ENCODE data around the gene RNF126. TPM values are rescaled to one million over a fixed set of nuclear protein-coding genes. Genes with fewer than 3 reads are reported as not detected.
A peak's percentile ranks its signal among the peaks of the same experiment; 100 is the strongest.
"Not testable (repeated sequence)": the region's sequence is repeated elsewhere in the genome, so short reads cannot be mapped to it uniquely, and the experiment has no call there.

The RNF126 gene
- total and polyA plus RNA-seq, 2 experiments from 2014 or later: 78.5 to 88.7 TPM

GRCh38 chr19:676339-677105 lies 13.5 kb upstream of the RNF126 start, which contains the start of gene FSTL3:
Gene FSTL3, plus strand, starts transcription at chr19:676392. Its CDS starts 32 bp downstream, at chr19:676424.
- peaks cover 7% of the 10 kb centered on the region for H3K4me1 ChIP-seq (ENCODE audit: low read depth)
- no peaks in the 10 kb centered on the region for H3K9me3 ChIP-seq (ENCODE audit: low read depth)
- no peaks in the 10 kb centered on the region for H3K36me3 ChIP-seq
- no peak within 1 kb of the TSS for H3K27ac ChIP-seq
- no peaks in the 10 kb centered on the region for H3K27me3 ChIP-seq
- no peak for TF ChIP-seq CTCF (IDR thresholded peaks at IDR 0.05; ENCODE audit: low read depth, low read length)
- DNase-seq (ENCODE audit: low read depth in 1 of 2, low spot score in 1 of 2): peak; percentile 33 to 36
- peak within 1 kb of the TSS; percentile 31 for H3K4me3 ChIP-seq

- H3K27ac ChIP-seq: no peak overlapping the region
- H3K27me3 ChIP-seq: no peaks in the 10 kb centered on the region
- TF ChIP-seq CTCF (IDR thresholded peaks at IDR 0.05; ENCODE audit: low read depth, low read length): no peak
- no peaks in the 10 kb centered on the region for H3K36me3 ChIP-seq
- H3K4me1 ChIP-seq (ENCODE audit: low read depth): peaks cover 7% of the 10 kb centered on the region
- H3K9me3 ChIP-seq (ENCODE audit: low read depth): no peaks in the 10 kb centered on the region
- no peak overlapping the region for H3K4me3 ChIP-seq
- no peak for DNase-seq (ENCODE audit: low read depth in 1 of 2, low spot score in 1 of 2)
These were observed 13.0 kb upstream of the RNF126 start for GRCh38 chr19:676007-676338.

GRCh38 chr19:674282-675151 lies 11.5 kb upstream of the RNF126 start:
- H3K9me3 ChIP-seq (ENCODE audit: low read depth): no peaks in the 10 kb centered on the region

GRCh38 chr19:670609-671075 lies 7.6 kb upstream of the RNF126 start:
- H3K36me3 ChIP-seq: no peaks in the 10 kb centered on the region
- H3K4me3 ChIP-seq: no peak overlapping the region
- H3K4me1 ChIP-seq (ENCODE audit: low read depth): peaks cover 4% of the 10 kb centered on the region
- H3K27me3 ChIP-seq: no peaks in the 10 kb centered on the region
- no peaks in the 10 kb centered on the region for H3K9me3 ChIP-seq (ENCODE audit: low read depth)
- TF ChIP-seq CTCF (IDR thresholded peaks at IDR 0.05; ENCODE audit: low read depth, low read length): peak; percentile 4
- no peak for DNase-seq (ENCODE audit: low read depth in 1 of 2, low spot score in 1 of 2)
- no peak overlapping the region for H3K27ac ChIP-seq

More at GRCh38 chr19:674282-675151, 11.5 kb upstream of the RNF126 start:
- no peaks in the 10 kb centered on the region for H3K36me3 ChIP-seq
- no peak for DNase-seq (ENCODE audit: low read depth in 1 of 2, low spot score in 1 of 2)
- no peak overlapping the region for H3K4me3 ChIP-seq
- H3K27ac ChIP-seq: no peak overlapping the region
- peaks cover 7% of the 10 kb centered on the region for H3K4me1 ChIP-seq (ENCODE audit: low read depth)
- H3K27me3 ChIP-seq: no peaks in the 10 kb centered on the region
- no peak for TF ChIP-seq CTCF (IDR thresholded peaks at IDR 0.05; ENCODE audit: low read depth, low read length)

- H3K4me1 ChIP-seq (ENCODE audit: low read depth); H3K4me3 ChIP-seq; H3K27ac ChIP-seq; H3K9me3 ChIP-seq (ENCODE audit: low read depth); DNase-seq (ENCODE audit: low read depth in 1 of 2, low spot score in 1 of 2); H3K27me3 ChIP-seq; H3K36me3 ChIP-seq: not testable (repeated sequence)
These were observed 5.8 kb upstream of the RNF126 start for GRCh38 chr19:668675-669434.

GRCh38 chr19:666985-667573 lies 4.1 kb upstream of the RNF126 start:
- not testable (repeated sequence) for H3K9me3 ChIP-seq (ENCODE audit: low read depth); H3K27ac ChIP-seq; H3K4me1 ChIP-seq (ENCODE audit: low read depth); H3K4me3 ChIP-seq; H3K36me3 ChIP-seq; DNase-seq (ENCODE audit: low read depth in 1 of 2, low spot score in 1 of 2); H3K27me3 ChIP-seq

Data from cardiac muscle cell (in vitro differentiated cells and primary cell).